GM12891 (cell line): Measurements from ENCODE around the gene CFAP20.

Experiments
- POLR2A ChIP-seq: IDR thresholded peaks from 2 replicates; pipeline ENCODE4 v1.6.1; 2011; ENCODE audit warnings: low read depth, low read length, control low read depth
- SPI1 ChIP-seq: IDR thresholded peaks from 2 replicates; pipeline ENCODE4 v1.6.1; 2011; ENCODE audit warnings: low read depth, low read length, control low read depth
- TAF1 ChIP-seq: IDR thresholded peaks from 2 replicates; pipeline ENCODE4 v1.6.1; 2011; ENCODE audit warnings: low read depth, low read length, control low read depth

DNA sequence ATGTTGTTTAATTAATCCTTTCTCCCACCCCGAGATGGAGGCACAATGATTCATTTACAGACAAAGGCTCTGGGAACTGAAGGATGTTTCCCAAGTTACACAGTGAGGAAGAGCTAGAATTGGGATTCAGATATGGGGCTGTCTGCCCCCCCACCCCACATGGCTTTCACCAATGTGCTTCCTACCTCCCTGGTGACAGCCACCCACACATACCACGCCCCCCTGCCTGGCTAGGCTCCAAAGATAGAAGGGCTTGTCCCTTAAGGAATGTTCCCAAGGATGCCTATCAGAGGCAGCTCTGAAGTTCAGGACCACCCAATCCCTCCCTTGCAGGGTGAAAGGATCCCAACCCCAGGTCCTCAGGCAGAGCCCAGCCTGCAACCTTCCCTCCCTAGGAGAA lies 32.9 kb downstream of the CFAP20 start:
- no peak for TF ChIP-seq POLR2A
- TF ChIP-seq SPI1: no peak
- no peak for TF ChIP-seq TAF1
